SK-N-SH treated with all-trans-retinoic acid at 6 μM for 48 hours (cell line): ENCODE results near the gene MAPK4.
A peak's percentile ranks its signal among the peaks of the same experiment; 100 is the strongest.

ENCODE experiments used
- ATAC-seq: fragments of 200-7000 bp; cut with Tn5 transposase; 3 replicates; pipeline ENCODE4 v1.9.1; 2020; ENCODE audit warnings: mild to moderate bottlenecking, moderate library complexity
- ARNTL ChIP-seq: fragments of 450-650 bp; formaldehyde crosslinking; IDR thresholded peaks from 2 replicates; pipeline ENCODE4 v1.5.0; 2020; ENCODE audit warnings: low read depth, mild to moderate bottlenecking, moderate library complexity, borderline replicate concordance
- BACH2 ChIP-seq: fragments of 250-450 bp; sonication (Bioruptor Pico); IDR thresholded peaks from 2 replicates; pipeline ENCODE4 v1.9.0; 2021; ENCODE audit warnings: mild to moderate bottlenecking, borderline replicate concordance
- CREB5 ChIP-seq: fragments of 250-450 bp; sonication (Bioruptor Pico); IDR thresholded peaks from 2 replicates; pipeline ENCODE4 v1.5.1; 2020; ENCODE audit warnings: low read depth, mild to moderate bottlenecking, moderate library complexity
- CSDC2 ChIP-seq: fragments of 250-450 bp; sonication (Bioruptor Pico); IDR thresholded peaks from 2 replicates; pipeline ENCODE4 v1.5.0; 2020; ENCODE audit warnings: mild to moderate bottlenecking, moderate library complexity
- ESRRG ChIP-seq: fragments of 250-450 bp; sonication (Bioruptor Pico); IDR thresholded peaks from 2 replicates; pipeline ENCODE4 v1.6.1; 2021; ENCODE audit warnings: mild to moderate bottlenecking
- GLIS3 ChIP-seq: fragments of 250-450 bp; sonication (Bioruptor Pico); IDR thresholded peaks from 2 replicates; pipeline ENCODE4 v1.5.0; 2020; ENCODE audit warnings: mild to moderate bottlenecking, moderate library complexity
- ISL1 ChIP-seq: fragments of 250-450 bp; sonication (Bioruptor Pico); IDR thresholded peaks from 2 replicates; pipeline ENCODE4 v2.1.2; 2022; ENCODE audit warnings: mild to moderate bottlenecking, moderate library complexity
- OSR1 ChIP-seq: fragments of 250-450 bp; sonication (Bioruptor Pico); IDR thresholded peaks from 2 replicates; pipeline ENCODE4 v1.8.0; 2022; ENCODE audit warnings: moderate library complexity, mild to moderate bottlenecking, inconsistent platforms
- PATZ1 ChIP-seq: fragments of 250-450 bp; sonication (Bioruptor Pico); IDR thresholded peaks from 2 replicates; pipeline ENCODE4 v1.8.0; 2020; ENCODE audit warnings: mild to moderate bottlenecking, moderate library complexity, borderline replicate concordance
- POU6F1 ChIP-seq: fragments of 250-450 bp; sonication (Bioruptor Pico); IDR thresholded peaks from 2 replicates; pipeline ENCODE4 v1.8.0; 2021; ENCODE audit warnings: low read depth, mild to moderate bottlenecking, moderate library complexity, borderline replicate concordance
- PPARA ChIP-seq: fragments of 250-450 bp; sonication (Bioruptor Pico); IDR thresholded peaks from 2 replicates; pipeline ENCODE4 v1.5.0; 2020; ENCODE audit warnings: mild to moderate bottlenecking, borderline replicate concordance
- RARB ChIP-seq: fragments of 250-450 bp; sonication (Bioruptor Pico); IDR thresholded peaks from 2 replicates; pipeline ENCODE4 v1.8.0; 2021; ENCODE audit warnings: mild to moderate bottlenecking, moderate library complexity
- SNAI2 ChIP-seq: fragments of 250-450 bp; sonication (Bioruptor Pico); IDR thresholded peaks from 2 replicates; pipeline ENCODE4 v1.5.0; 2020; ENCODE audit warnings: mild to moderate bottlenecking, moderate library complexity
- TCF4 ChIP-seq: fragments of 250-450 bp; sonication (Bioruptor Pico); IDR thresholded peaks from 2 replicates; pipeline ENCODE4 v1.8.0; 2021; ENCODE audit warnings: mild to moderate bottlenecking, moderate library complexity, borderline replicate concordance
- TOX ChIP-seq: fragments of 250-450 bp; sonication (Bioruptor Pico); IDR thresholded peaks from 2 replicates; pipeline ENCODE4 v1.8.0; 2021; ENCODE audit warnings: mild to moderate bottlenecking, moderate library complexity, borderline replicate concordance
- ZC3H10 ChIP-seq: fragments of 250-450 bp; sonication (Bioruptor Pico); IDR thresholded peaks from 2 replicates; pipeline ENCODE4 v1.5.1; 2021; ENCODE audit warnings: mild to moderate bottlenecking, moderate library complexity
- ZFP3 ChIP-seq: fragments of 250-450 bp; sonication (Bioruptor Pico); IDR thresholded peaks from 2 replicates; pipeline ENCODE4 v1.5.0; 2020; ENCODE audit warnings: mild to moderate bottlenecking, moderate library complexity
- ZFP30 ChIP-seq: fragments of 450-650 bp; formaldehyde crosslinking; IDR thresholded peaks from 2 replicates; pipeline ENCODE4 v1.5.0; 2022; ENCODE audit warnings: mild to moderate bottlenecking, moderate library complexity
- ZNF565 ChIP-seq: fragments of 450-650 bp; formaldehyde crosslinking; conservative IDR thresholded peaks from 2 replicates; pipeline ENCODE4 v1.5.0; 2020; ENCODE audit warnings: low read depth, mild to moderate bottlenecking, moderate library complexity
- ZNF70 ChIP-seq: fragments of 450-650 bp; formaldehyde crosslinking; IDR thresholded peaks from 2 replicates; pipeline ENCODE4 v1.5.0; 2020; ENCODE audit warnings: mild to moderate bottlenecking, moderate library complexity
- ZNF8 ChIP-seq: fragments of 450-650 bp; formaldehyde crosslinking; IDR thresholded peaks from 2 replicates; pipeline ENCODE4 v1.5.0; 2020; ENCODE audit warnings: mild to moderate bottlenecking, moderate library complexity
- TF ChIP-seq, protein P1 (sequence below): fragments of 250-450 bp; sonication (Bioruptor Pico); IDR thresholded peaks from 2 replicates; pipeline ENCODE4 v1.5.0; 2020; ENCODE audit warnings: mild to moderate bottlenecking, moderate library complexity
- TF ChIP-seq, protein P2 (sequence below): fragments of 250-450 bp; sonication (Bioruptor Pico); IDR thresholded peaks from 2 replicates; pipeline ENCODE4 v1.5.1; 2021; ENCODE audit warnings: mild to moderate bottlenecking, moderate library complexity

Gene MAPK4

GRCh38 chr18:50644807-50645206, 84.9 kb downstream of the MAPK4 start:
- ATAC-seq, result peak; percentile 86
- TF ChIP-seq ZNF8 (CRISPR knock-in tag) (no peak), SNAI2 (CRISPR knock-in tag) (no peak), BACH2 (CRISPR knock-in tag) (no peak), ZC3H10 (CRISPR knock-in tag) (no peak), ZFP3 (CRISPR knock-in tag) (no peak), ZFP30 (no peak), ARNTL (CRISPR knock-in tag) (no peak), TCF4 (no peak), ESRRG (CRISPR knock-in tag) (no peak)
- TF ChIP-seq, protein P1, sequence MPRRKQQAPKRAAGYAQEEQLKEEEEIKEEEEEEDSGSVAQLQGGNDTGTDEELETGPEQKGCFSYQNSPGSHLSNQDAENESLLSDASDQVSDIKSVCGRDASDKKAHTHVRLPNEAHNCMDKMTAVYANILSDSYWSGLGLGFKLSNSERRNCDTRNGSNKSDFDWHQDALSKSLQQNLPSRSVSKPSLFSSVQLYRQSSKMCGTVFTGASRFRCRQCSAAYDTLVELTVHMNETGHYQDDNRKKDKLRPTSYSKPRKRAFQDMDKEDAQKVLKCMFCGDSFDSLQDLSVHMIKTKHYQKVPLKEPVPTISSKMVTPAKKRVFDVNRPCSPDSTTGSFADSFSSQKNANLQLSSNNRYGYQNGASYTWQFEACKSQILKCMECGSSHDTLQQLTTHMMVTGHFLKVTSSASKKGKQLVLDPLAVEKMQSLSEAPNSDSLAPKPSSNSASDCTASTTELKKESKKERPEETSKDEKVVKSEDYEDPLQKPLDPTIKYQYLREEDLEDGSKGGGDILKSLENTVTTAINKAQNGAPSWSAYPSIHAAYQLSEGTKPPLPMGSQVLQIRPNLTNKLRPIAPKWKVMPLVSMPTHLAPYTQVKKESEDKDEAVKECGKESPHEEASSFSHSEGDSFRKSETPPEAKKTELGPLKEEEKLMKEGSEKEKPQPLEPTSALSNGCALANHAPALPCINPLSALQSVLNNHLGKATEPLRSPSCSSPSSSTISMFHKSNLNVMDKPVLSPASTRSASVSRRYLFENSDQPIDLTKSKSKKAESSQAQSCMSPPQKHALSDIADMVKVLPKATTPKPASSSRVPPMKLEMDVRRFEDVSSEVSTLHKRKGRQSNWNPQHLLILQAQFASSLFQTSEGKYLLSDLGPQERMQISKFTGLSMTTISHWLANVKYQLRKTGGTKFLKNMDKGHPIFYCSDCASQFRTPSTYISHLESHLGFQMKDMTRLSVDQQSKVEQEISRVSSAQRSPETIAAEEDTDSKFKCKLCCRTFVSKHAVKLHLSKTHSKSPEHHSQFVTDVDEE (CRISPR knock-in tag), result no peak

DNA sequence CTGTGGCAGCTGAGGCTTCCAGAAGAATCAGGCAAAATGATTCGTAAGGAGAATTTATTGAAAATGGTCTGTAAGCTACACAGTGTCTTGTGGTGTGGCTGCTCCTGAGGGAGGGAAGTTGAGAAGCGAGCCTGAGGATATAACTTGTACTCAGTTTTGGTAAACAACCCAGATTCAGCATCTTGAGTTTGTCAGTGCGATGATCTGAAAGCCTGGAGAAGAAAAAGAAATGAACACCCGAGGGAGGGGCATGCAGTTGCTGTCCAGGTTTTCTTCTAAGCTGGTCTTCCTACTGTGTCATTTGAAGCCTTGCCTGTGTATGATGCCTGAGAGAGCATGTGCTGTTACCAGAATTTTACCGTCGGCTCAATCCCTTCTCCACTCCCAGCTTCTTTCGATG, 87.3 kb downstream of the MAPK4 start:
- no peak for ATAC-seq

GRCh38 chr18:50647792-50648191, 87.9 kb downstream of the MAPK4 start:
- no peak for TF ChIP-seq POU6F1
- TF ChIP-seq RARB (CRISPR knock-in tag), result no peak
- TF ChIP-seq ESRRG (CRISPR knock-in tag), result no peak
- no peak for TF ChIP-seq CREB5 (CRISPR knock-in tag)
- TF ChIP-seq CSDC2 (CRISPR knock-in tag), result no peak
- no peak for TF ChIP-seq ZNF565 (CRISPR knock-in tag)
- TF ChIP-seq ZNF70 (CRISPR knock-in tag), result no peak
- no peak for TF ChIP-seq PATZ1 (CRISPR knock-in tag)
- no peak for TF ChIP-seq SNAI2 (CRISPR knock-in tag)
- no peak for TF ChIP-seq ZFP3 (CRISPR knock-in tag)
- no peak for TF ChIP-seq ISL1 (CRISPR knock-in tag)
- TF ChIP-seq TCF4, result no peak
- no peak for TF ChIP-seq GLIS3 (CRISPR knock-in tag)
- no peak for ATAC-seq

More for the DNA sequence above, 87.3 kb downstream of the MAPK4 start:
- no peak for TF ChIP-seq OSR1 (CRISPR knock-in tag)
- TF ChIP-seq SNAI2 (CRISPR knock-in tag), result no peak
- TF ChIP-seq ZFP3 (CRISPR knock-in tag), result no peak
- no peak for TF ChIP-seq ARNTL (CRISPR knock-in tag)

DNA sequence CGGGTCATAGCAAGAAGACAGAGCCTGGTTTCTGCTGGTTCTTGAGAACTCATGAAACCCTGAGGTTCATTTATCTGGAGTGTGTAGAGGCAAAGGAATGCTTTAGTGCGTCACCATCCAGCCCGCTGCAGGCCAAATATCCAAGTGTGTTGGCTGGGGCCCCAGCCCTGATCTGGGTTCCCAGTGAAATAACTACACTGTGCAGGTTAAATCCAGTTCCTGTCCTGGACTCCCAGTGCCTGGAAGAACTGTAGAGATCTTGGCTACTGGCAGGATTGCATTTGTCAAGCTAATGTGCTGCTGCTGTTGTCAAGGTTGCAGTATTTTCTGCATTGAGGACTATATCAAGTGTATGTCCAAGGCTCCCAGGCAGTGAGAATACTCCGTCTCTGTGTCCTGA, 89.9 kb downstream of the MAPK4 start:
- no peak; the same call in 2 of the 3 replicates for ATAC-seq

More for the DNA sequence above, 89.9 kb downstream of the MAPK4 start:
- TF ChIP-seq ISL1 (CRISPR knock-in tag) (no peak), TCF4 (no peak), TOX (no peak), PPARA (no peak), ESRRG (CRISPR knock-in tag) (no peak), PATZ1 (CRISPR knock-in tag) (no peak), ZFP30 (no peak), ZC3H10 (CRISPR knock-in tag) (no peak), ZNF565 (CRISPR knock-in tag) (no peak), CREB5 (CRISPR knock-in tag) (no peak), RARB (CRISPR knock-in tag) (no peak), BACH2 (CRISPR knock-in tag) (no peak), ARNTL (CRISPR knock-in tag) (no peak)
- TF ChIP-seq, protein P2, sequence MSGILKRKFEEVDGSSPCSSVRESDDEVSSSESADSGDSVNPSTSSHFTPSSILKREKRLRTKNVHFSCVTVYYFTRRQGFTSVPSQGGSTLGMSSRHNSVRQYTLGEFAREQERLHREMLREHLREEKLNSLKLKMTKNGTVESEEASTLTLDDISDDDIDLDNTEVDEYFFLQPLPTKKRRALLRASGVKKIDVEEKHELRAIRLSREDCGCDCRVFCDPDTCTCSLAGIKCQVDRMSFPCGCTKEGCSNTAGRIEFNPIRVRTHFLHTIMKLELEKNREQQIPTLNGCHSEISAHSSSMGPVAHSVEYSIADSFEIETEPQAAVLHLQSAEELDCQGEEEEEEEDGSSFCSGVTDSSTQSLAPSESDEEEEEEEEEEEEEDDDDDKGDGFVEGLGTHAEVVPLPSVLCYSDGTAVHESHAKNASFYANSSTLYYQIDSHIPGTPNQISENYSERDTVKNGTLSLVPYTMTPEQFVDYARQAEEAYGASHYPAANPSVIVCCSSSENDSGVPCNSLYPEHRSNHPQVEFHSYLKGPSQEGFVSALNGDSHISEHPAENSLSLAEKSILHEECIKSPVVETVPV, result no peak
